NCI-H146 (cell line): ENCODE measurements around the gene APOC1.
"Not testable (repeated sequence)": the region's sequence is repeated elsewhere in the genome, so short reads cannot be mapped to it uniquely, and the experiment has no call there.

Experiments used
- DNase-seq: peaks from one replicate; lab custom pipeline; 2025; lab: John Stamatoyannopoulos, UW

Gene APOC1

GRCh38 chr19:44913512-44914432 is 636 bp upstream of the APOC1 start:
- not testable (repeated sequence) for DNase-seq

- no peak for DNase-seq
These were observed 9.9 kb downstream of the APOC1 start for GRCh38 chr19:44924243-44924725.

DNA sequence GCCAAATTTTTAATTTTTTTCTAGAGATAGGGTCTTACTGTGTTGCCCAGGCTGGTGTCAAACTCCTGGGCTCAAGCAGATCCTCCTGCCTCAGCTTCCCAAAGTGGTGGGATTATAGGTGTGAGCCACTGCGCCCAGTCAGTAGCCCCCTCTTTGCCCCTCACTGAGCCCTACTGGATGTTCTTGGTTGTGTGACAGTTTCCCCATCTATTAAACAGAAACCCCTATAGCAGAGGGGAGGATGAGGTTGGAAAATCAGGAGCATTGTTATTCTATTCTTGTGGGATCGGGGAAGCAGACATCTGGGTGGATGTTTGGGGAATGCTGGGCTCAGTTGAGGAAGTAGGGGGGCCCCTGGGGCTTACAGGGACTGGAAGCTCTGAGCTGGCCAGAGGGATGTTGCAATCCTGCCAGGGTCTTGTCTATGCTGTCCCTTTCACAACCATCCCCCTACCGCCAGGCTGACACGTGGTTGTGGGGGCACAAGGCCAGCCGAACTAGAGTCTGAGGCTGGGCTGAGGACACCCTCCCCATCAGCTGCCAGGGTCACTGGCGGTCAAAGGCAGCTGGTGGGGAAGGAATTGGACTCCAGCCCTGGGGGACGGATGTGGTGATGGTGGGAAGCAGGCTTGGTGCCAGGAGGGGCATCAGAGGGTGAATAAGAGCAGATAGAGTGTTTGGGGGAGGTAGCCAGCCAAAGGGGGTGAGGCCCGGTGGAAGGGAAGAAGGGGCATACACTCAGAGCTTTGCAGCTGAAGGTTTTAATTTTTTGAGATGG is 10.9 kb downstream of the APOC1 start:
- DNase-seq: no peak

DNA sequence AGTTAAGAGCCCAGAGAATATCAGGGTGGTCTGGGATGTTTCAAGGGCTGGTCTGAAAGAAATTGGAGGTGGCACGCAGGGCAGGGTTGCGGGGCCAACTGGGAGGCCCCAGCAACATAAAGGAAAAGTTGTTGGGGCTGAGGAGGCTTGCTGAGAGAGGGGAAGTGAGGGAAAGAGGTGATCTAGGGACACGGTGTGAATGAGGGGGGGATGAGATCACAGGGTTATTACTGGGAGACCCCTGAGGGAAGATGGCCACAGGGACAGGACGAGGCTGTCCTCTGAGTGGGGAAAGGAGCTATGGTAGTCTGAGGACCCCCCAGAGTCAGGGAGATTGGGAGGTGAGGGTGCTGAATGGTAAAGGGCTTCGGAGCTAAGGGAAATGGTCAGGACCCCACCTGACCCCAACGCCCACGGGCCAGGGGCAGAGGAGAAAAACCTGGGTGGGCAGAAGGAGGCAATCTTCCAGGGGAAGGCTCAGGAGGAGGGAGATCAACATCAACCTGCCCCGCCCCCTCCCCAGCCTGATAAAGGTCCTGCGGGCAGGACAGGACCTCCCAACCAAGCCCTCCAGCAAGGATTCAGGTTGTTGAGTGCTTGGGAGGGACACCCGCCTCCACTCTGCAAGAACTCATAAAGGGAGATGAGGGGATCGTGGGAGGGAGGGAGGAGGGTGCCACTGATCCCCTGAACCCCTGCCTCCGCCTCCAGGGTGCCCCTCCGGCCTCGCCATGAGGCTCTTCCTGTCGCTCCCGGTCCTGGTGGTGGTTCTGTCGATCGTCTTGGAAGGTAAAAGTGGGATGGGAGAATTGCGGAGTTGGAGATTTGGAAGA is 12.1 kb downstream of the APOC1 start:
- DNase-seq: not testable (repeated sequence)

GRCh38 chr19:44927746-44928145 is 13.3 kb downstream of the APOC1 start:
- DNase-seq: no peak

DNA sequence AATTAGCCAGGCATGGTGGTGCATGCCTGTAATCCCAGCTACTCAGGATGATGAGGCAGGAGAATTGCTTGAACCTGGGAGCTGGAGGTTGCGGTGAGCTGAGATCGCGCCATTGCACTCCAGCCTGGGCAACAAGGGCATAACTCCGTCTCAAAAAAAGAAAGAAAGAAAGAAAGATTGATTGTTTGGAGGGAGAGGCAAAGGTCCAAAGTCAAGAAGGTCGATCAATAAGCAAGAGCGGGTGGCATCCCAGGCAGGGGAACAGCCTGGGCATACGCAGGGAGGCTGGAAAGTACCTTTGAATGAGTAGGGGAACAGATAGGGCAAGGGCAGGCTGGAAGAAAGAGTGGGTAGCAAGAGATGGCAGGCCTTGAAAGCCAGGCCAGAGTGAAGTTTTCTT is 15.7 kb downstream of the APOC1 start:
- DNase-seq: no peak

DNA sequence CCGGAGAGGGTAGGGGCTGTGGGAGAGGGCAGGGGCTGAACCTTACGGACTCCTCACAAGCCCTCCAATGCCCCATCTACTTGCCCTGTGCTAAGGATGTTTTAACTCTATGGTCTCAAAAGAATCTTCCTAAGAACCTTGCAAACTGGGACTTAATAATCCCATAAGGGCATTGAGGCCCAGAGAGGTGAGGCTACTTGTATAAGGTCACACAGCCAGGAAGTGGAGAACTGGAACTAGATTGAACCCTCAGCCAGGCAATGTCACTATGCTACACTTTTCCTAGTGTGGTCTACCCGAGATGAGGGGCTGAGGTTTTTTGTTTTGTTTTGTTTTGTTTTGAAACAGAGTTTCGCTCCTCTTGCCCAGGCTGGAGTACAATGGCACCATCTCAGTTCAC is 17.1 kb downstream of the APOC1 start:
- DNase-seq: no peak

GRCh38 chr19:44939668-44940067 is 25.3 kb downstream of the APOC1 start:
- DNase-seq: no peak

- no peak for DNase-seq
These were observed 27.7 kb downstream of the APOC1 start, which contains the start of gene APOC4 for GRCh38 chr19:44942067-44942571. TSS of gene APOC4 (plus strand) at chr19:44942237. CDS start at chr19:44942278, 41 bp downstream.

DNA sequence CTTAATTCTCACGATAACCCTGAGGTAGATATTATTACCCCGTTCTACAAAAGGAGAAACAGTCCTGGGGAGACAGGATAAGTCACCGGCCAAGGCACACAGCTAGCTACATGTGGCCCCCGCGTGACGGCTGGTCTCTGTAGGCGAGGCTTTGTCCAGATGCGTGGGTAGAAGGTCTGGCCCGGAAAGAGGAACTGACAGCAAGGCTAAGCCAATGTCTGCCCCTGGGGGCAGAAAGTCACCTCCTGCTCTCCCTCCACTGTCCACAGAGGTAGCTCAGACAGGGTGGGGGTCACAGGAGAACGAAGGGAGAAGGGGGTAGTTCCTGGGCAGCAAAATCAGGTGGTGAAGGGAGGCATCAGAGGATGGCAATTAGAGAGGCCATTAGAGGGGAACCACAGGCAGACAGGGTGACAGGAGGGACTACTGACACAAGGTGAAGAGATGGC is 29.4 kb downstream of the APOC1 start:
- DNase-seq: no peak

DNA sequence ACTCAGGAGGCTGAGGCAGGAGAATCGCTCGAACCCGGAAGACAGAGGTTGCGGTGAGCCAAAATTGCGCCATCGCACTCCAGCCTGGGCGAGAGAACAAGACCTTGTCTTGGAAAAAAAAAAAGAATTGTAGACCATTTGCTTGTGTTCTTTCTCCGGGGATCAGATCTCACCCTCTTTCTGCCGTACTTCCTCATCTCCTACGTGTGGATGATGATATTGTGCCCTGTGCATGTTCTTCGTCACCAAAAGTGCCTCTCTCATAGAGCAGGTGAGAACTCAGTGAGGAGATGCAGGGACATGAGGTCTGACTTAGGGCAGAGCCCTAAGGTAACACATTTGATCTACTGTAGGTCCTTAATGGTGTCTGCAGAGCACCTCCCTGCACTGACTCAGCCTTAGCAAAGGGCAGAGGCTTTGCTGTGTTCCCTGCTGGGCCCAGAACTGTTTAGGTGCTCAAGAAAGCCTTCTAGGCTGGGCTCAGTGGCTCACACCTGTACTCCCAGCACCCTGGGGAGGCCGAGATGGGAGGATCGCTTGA is 32.7 kb downstream of the APOC1 start:
- no peak for DNase-seq

DNA sequence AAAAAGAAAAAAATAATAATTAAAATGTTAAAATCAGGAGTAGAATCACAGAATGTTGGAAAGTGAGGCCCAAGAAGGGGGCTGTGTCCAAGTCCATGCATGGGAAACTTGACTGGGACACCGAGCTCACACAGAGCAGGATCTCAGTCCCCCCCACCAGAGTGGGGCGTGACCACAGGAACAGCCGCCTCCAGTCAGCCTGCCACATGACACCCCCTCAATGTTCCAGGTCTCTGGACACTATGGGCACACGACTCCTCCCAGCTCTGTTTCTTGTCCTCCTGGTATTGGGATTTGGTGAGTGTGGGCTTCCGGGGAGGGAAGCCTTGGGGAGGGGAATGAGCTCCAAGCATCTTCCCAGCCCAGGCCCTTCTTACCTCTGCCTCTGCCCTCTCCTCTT is 33.8 kb downstream of the APOC1 start:
- DNase-seq: no peak

DNA sequence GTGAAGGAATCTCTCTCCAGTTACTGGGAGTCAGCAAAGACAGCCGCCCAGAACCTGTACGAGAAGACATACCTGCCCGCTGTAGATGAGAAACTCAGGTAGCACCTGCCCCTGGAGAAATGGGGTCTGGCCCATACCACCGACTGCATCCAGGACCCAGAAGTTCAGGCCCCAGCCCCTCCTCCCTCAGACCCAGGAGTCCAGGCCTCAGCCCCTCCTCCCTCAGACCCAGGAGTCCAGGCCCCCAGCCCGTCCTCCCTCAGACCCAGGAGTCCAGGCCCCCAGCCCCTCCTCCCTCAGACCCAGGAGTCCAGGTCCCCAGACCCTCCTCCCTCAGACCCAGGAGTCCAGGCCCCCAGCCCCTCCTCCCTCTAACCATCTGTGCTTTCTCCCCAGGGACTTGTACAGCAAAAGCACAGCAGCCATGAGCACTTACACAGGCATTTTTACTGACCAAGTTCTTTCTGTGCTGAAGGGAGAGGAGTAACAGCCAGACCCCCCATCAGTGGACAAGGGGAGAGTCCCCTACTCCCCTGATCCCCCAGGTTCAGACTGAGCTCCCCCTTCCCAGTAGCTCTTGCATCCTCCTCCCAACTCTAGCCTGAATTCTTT is 34.5 kb downstream of the APOC1 start:
- DNase-seq: no peak

GRCh38 chr19:44949550-44949949 is 35.1 kb downstream of the APOC1 start:
- no peak for DNase-seq

- DNase-seq: peak; percentile 84
These were observed 37.1 kb downstream of the APOC1 start for GRCh38 chr19:44951179-44952159.

GRCh38 chr19:44954278-44954648 is 39.9 kb downstream of the APOC1 start:
- DNase-seq: no peak

DNA sequence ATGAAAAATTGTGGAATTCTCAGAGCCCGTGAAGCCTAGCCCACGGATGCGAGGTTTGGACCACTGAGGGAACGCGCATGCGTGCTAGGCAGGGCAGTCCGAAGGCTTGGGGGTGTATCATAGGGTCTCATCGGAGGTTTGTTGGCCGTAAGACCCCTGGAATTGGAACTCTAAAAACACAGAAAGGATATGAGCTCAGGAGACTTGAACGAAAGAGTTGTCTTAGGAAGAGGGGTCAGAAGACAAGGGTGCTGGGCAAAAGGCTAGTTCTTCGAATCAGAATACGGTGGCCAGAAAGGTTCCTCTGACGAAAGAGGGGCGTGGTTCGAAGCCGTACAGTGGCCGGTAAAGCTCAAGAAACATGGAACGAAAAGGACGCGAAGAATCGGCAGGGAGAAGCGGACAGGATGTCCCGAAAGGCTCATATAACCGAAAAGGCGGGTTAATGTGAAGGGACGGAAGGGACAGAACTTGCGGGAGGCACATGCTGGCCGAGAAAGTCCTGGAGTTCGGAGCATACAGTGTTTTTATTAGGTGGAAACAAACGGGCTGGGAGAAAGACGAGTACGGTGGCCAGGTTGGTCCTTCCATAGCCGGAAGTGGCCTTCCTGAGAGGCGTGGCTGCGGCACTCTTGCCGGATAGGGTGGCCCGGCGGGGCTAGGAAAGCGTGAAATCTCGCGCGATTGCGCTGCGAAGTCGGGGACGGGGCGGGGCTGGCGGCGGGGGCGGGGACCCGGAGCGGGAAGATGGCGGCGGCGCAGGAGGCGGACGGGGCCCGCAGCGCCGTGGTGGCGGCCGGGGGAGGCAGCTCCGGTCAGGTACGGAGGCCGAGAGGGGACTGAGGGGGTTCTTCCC is 40.5 kb downstream of the APOC1 start, which contains the start of gene CLPTM1:
CLPTM1 (plus strand) TSS at position 732 of the 856 bp plus-strand sequence; CDS start at position 748, 16 bp downstream.
- DNase-seq: peak; percentile 98
